ENCODE results near the gene DZIP1.

The DZIP1 gene

GRCh38 chr13:95547531-95548167, 96.9 kb downstream of the DZIP1 start:
- no peak for DNase-seq (ENCODE audit: low read depth in 2 of 2)

DNA sequence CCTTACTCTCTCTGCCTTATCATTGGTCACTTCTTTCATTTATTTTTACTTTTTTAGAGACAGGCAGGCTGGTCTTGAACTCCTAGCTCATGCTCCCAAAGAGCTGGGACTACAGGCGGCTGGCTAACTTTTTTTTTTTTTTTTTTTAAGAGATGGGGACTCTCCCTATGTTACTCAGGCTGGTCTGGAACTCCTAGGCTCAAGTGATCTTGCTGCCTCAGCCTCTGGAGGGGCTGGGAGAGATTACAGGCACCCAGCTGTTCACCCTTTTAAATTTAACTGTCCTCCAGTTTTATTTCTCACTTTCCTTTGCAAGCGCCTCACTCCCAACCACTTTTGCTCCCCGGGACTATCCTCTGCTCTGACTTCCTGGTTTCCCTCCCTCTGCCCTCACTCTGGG, 97.6 kb downstream of the DZIP1 start:
- DNase-seq (ENCODE audit: low read depth in 2 of 2), result no peak

DNA sequence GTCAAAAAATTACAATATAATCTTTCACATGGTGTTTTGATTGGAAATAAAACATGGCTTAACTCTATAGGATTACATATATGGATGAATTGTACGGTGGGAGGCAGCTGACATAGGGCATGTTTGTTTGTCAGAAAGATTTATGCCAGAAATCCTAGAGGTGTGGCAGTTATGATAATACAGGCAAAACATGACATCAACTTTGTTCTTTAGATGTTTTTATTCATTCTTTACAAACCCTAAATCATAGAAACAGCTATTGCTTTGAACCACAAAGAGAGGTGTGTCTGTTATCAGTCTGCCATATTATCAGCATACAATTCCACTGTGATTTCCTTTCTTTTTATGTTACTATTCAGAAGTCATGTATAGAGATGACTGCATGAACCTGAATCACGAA, 100.2 kb downstream of the DZIP1 start:
- DNase-seq (ENCODE audit: low read depth in 2 of 2), result no peak

GRCh38 chr13:95541911-95542474, 102.5 kb downstream of the DZIP1 start:
- no peak for DNase-seq (ENCODE audit: low read depth in 2 of 2)

GRCh38 chr13:95541308-95541707, 103.2 kb downstream of the DZIP1 start:
- no peak for DNase-seq (ENCODE audit: low read depth in 2 of 2)

- DNase-seq (ENCODE audit: low read depth in 2 of 2), result no peak
Measured at GRCh38 chr13:95540888-95541287, 103.6 kb downstream of the DZIP1 start.

DNA sequence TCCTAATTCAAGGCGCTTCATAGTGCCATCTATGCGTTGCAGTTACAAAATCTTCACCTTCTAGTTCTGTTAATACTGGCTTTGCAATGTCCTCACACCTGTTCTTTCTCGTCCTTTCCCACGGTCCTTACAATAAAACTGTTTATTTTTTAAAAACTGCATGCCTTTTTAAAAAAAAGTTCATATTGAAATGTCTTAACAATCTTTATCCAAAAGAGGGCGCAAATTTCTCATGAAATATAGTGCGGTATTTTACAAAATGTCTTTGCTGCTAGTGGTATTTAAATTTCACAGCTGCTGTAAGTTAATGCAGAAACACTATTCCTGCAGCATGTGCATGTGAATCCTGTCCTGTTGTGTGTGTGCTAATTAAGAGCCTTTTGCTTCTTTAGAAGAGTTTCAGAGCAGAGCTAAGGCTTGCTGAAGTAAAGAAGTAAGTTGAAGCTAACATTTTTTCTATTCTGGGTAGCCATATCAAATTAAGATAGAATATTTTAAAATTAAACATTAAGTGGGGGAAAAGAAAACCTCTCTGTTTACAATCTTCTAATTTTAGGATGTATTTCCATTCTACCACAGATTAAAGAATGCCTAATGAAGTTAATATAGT, 107.8 kb downstream of the DZIP1 start:
- no peak for DNase-seq (ENCODE audit: low read depth in 2 of 2)

DNA sequence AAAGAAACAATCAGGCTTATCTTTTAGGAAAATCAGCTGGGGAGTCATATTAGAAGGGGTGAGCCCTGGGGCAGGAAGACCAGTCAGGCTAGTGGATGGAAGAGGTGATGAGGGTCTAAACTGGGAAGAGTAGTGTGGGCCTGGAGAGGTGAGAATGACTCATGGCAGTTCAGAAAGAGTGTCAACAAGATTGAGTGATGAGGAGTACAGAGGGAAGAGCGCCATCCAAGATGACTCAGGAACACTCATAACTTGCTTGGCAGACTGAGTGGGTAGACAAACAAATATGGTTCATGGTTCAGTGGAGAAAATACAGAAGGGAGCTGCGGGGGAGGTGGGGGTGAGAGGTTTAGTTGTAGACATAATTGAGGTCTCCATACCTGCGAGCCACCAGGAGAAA, 109.3 kb downstream of the DZIP1 start:
- DNase-seq (ENCODE audit: low read depth in 2 of 2), result no peak

DNA sequence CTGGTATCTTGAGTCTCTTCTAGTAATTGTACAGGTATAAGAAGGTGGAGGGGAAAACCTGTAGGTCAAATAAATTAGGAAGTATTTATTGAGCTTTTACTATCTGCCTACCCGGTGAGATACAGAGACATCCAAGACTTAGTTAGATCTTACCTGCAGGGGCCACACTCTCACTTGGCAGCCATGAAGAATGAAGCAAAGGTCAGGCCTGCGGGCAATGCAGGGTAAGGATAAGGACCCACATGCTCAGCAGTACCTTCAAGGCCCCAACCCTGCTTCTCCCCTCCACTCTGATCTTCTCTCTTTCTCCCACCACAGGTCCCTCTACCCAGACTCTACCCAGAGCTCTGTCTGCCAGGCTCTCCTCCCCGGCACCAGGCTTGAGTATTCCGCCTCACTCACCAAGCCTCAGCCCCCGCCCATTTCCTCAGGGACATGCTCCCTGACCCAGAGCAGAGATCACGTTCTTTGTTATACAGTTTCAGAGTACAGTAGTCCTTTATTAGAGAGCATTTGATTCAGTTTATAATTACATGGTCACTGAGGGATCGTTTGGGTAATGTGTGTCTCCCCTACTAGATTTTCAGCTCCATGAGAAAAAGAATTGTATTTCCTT, 110.9 kb downstream of the DZIP1 start:
- no peak for DNase-seq (ENCODE audit: low read depth in 2 of 2)

DNA sequence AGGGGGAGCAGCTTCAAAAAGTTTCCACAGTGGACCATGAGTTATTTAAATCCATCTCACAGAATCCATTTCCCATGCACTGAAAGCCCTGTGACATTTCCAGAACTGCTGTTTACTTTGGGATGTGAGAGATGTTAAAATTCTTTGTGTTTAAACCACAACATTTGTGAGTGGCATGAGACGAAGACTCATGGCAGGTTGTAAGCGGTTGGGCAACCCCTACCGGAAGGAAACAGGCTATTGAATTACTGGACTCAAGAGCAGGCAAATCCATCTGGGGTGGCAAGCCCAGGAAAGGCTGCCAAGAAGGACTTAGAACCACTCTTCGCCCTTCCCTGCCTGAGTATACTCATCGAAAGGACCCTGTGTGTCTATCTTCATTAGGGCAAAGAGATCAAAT, 114.3 kb downstream of the DZIP1 start:
- no peak for DNase-seq (ENCODE audit: low read depth in 2 of 2)
